IgD-negative memory B cell (primary cell): ENCODE measurements around the gene SERPINE2. TPM values are rescaled to one million over a fixed set of nuclear protein-coding genes. Genes with fewer than 3 reads are reported as not detected.

Experiments used
- polyA plus RNA-seq: library from polyadenylated mRNA; unstranded; fragments of 300-500 nt; fragmentation: Illumina TruSeq; gene quantifications from one replicate; pipeline ENCODE4 v1.2.3, GENCODE V29; 2021

SERPINE2 gene
- polyA plus RNA-seq, 1 donor from 2014 or later: 2.9 TPM

Other genes with a start within 250 kb of the SERPINE2 start
- 23.0 TPM for gene AP1S3, start 201.7 kb downstream of the SERPINE2 start, polyA plus RNA-seq
- gene WDFY1, start 94.0 kb downstream of the SERPINE2 start, polyA plus RNA-seq: 36.1 TPM
- 39.8 TPM for gene MRPL44, start 81.8 kb downstream of the SERPINE2 start, polyA plus RNA-seq